Right lobe of liver (tissue), 4 donors: ENCODE data around the gene ETS2.

Source experiments
- CTCF ChIP-seq, 4 donors: fragments of 200-600 bp in 3 of 4; fragments of 450-650 bp in 1 of 4; IDR thresholded peaks; one replicate each; pipeline versions ENCODE4 v1.5.1 to v1.8.0; 2016 to 2022; ENCODE audit warnings: antibody characterized with exemption in 4 of 4, mild to moderate bottlenecking in 2 of 4
- POLR2A ChIP-seq: fragments of 450-650 bp; IDR thresholded peaks from one replicate; pipeline ENCODE4 v1.6.1; 2017; ENCODE audit warnings: antibody characterized with exemption, mild to moderate bottlenecking
- donor health status: DM: no; HTN: no; CAD: no.
- donor health status: DM: no; HTN: no; CAD: no.
- donor health status: DM: no; HTN: yes; CAD: no.

GRCh38 chr21:38798481-38798882 lies 7.2 kb upstream of the ETS2 start:
- TF ChIP-seq CTCF (IDR thresholded peaks at IDR 0.05) (no peak), POLR2A (no peak)
